HG02884 (cell line): ENCODE results near the gene PDZRN4.
"Not testable (repeated sequence)": the region's sequence is repeated elsewhere in the genome, so short reads cannot be mapped to it uniquely, and the experiment has no call there.

Experiments used
- ATAC-seq: cut with Tn5 transposase; IDR thresholded peaks from one replicate; pipeline ENCODE4 v1.9.1; 2021; ENCODE audit warnings: mild to moderate bottlenecking, moderate library complexity; ENCODE audit not compliant: unreplicated experiment

PDZRN4 gene

DNA sequence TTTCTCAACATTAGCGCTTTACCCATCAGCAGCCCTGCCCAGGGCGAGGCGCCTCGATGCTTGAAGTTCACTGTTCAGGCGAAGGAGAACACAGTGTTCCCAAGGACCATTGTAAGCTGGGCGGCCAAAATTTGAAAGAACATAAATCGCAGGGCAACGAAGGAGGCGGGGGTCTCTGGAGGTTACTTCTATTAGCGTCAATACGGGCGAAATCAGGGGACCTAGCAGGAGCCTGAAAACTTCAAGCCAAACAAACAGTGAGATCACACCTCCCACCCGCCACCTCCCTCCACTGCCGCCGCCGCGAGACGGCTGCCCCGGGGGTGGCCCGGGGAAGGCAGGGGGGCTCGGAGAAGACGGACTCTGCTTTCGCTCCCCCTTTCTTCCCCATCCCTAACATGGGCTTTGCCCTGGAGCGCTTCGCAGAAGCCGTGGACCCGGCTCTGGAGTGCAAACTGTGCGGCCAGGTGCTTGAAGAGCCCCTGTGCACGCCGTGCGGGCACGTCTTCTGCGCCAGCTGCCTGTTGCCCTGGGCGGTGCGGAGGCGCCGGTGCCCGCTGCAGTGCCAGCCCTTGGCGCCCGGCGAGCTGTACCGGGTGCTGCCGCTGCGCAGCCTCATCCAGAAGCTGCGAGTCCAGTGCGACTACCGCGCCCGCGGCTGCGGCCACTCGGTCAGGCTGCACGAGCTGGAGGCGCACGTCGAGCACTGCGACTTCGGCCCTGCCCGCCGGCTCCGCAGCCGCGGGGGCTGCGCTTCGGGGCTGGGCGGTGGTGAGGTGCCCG is at the start of gene PDZRN4:
Gene PDZRN4, plus strand, starts transcription at position 263 of the 783 bp plus-strand sequence.
- ATAC-seq = no peak

DNA sequence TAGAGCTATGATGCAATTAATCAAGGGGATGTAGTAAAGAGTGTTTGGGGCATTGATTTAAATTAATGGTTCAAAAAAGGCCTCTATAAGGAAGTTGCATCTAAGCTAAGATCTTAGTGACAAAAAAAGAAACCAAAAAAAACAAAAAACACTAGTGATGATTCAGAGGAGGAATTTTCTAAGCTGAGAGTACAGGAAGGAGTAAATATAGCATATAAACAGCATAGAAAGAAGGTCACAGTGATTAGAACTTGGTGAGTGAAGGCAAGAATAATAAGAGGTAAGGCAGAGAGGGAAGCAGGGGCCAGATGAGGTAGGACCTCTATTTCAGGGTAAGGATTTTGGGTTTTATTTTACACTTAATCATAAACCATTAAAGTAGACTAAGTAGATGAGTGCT is 48.0 kb upstream of the PDZRN4 start:
- peak; percentile 49 for ATAC-seq

DNA sequence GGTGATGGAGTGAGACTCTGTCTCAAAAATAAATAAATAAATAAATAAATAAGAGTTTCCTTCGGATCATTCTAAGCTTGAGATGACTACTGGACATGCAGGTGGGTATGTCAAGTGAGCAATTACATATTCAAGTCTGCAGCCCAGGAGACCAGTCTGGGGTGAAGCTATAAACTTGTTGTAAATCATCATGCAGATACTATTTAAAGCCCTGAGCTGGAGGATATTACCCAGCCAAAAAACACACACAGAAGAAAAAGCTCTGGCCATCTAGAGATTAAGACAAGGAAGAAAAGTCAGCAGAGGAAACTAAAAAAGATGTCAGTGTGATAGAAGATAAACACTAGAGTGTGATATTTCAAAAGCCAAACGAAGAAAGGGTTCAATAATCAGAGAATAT is 47.0 kb upstream of the PDZRN4 start:
- no peak for ATAC-seq

DNA sequence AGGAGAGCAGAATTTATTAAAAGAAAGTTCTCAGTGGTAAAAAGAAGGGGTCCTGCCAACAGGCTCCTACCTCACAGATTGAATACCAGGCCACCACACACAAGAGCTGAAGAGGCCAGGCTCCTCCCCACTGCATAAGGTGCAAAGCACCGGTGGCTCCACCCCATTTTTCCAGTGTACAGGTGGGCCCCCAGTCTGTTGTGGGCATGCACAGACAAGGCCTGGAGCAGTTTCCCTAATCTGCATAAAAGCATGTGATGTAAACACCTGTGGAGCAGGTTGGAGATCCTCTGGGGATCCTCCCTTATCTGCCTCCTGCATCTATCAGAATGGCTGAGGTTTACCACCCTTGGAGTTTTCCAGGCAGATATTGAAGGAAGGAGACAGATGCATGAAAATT is 45.7 kb upstream of the PDZRN4 start:
- ATAC-seq = no peak

- no peak for ATAC-seq
Measured at GRCh38 chr12:41151793-41152192, 36.3 kb upstream of the PDZRN4 start.

DNA sequence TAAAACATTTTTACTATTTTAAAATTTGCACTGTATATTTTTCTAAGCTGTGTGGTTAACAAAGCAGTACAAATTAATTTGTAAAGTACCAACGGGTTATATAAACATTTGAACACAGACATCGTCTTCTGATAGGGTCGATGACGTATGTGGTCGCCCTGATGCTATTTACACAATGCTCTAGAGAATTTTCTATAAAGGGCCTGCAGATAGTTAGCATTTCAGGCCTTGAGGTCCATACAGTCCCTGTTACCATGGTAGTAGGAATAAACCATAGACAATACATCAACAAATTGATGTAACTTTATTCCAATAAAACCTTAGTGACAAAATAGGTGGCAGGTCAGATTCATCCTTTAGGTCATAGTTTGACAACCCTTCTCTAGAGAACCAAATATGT is 25.7 kb upstream of the PDZRN4 start:
- no peak for ATAC-seq

DNA sequence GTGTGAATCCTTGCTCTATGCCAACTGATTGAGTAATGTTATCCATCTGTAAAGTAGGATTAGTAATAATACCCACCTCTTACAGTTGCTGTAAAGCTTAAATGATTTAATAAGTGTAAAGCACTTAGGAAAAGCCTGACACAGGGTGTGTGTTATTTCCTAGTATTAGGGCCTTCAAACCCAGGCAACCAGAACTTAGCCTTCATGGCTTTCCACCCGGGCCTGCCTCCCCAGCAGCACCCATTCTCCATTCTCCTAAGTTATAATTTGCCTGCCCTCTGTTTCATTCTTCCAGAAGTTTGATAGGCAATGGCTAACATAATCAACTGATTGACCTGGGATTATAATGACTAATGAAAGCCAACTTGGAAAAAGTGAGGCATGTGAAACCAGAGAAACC is 20.4 kb upstream of the PDZRN4 start:
- ATAC-seq = no peak

DNA sequence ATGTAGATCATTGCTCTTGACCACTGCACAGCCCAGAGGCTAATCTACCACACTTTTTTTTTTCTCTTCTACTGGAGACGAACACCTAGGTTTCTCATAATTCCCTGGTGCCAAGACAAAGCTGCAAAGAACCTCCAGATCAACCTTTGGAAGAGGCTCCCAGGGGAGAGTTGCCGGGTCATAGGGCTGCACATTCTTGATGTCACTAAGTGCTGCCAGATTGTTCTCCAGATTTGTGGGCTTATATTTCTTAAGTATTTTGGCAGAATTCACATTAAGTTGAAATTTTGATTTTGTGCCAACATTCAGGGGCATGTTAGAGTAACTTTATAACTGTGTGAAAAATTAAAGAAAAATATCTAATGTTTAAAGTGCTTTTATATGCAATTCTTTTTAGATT is 13.5 kb upstream of the PDZRN4 start:
- no peak for ATAC-seq

DNA sequence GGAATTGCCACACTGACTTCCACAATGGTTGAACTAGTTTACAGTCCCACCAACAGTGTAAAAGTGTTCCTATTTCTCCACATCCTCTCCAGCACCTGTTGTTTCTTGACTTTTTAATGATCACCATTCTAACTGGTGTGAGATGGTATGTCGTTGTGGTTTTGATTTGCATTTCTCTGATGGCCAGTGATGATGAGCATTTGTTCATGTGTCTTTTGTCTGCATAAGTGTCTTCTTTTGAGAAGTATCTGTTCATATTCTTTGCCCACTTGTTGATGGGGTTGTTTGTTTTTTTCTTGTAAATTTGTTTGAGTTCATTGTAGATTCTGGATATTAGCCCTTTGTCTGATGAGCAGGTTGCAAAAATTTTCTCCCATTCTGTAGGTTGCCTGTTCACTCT is 8.6 kb upstream of the PDZRN4 start:
- ATAC-seq = not testable (repeated sequence)

DNA sequence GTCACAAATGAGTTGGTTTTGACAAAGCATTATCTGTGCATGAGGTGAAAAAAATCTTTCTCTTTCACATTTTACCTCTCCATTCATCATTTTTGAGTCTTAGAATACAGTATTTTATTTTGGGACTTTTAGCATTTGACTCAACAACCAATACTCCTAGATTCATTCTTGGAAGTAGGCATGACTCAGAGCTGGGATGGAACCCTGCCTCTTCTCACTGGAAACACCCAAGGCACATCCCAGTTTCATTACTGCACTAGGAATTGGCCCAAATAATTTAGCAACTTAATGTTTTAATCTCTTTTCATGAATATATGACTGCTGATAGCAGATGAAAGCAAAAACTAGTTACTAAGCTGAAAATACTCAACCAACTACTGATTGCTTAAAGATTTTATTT is 3.3 kb upstream of the PDZRN4 start:
- no peak for ATAC-seq

GRCh38 chr12:41186026-41186425 is 2.1 kb upstream of the PDZRN4 start:
- ATAC-seq = no peak

GRCh38 chr12:41188841-41189394 is 798 bp downstream of the PDZRN4 start:
- ATAC-seq = no peak

DNA sequence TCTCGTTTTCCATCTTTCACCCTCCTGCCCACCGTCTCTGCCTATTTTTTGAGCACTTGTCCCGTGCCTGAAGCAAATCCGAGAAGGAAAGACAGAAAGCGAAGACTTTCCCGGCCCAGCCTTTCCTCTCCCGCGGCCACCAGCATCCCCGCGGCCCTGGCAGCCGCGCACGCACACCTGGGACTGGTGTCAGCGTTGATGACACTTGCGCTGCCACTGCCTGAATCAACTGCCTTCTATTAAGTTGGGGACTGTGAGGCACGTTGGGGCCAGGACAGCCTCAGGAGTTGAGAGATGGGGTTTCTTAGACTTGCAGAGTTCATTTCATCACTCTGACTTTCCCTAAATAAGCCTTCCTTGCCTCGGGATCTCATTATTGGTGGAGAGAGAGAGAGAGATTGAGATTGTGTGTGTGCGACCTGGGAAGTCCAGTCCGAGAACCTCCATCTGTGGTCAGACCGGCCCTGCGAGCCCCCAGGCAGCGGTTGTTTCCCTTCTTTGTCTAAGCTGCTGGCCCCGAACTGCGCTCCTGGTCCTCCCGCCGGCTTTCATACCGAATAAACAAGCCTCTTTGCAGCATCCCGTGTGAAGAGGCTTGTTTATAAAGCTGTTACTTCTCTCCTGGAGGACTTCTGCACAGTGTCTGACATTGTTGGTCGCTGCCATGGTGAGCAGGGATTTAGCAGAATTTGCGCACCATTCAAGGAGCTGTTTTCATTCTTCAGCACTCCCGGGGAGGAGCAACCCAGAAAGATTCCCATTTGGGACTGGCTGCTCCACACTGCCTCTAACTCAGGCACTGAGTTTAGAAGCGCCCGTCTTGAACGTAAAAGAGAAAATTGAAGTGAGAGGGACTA is 1.5 kb downstream of the PDZRN4 start:
- no peak for ATAC-seq

GRCh38 chr12:41190338-41190737 is 2.2 kb downstream of the PDZRN4 start:
- ATAC-seq = no peak

- not testable (repeated sequence) for ATAC-seq
Measured at GRCh38 chr12:41191549-41191948, 3.4 kb downstream of the PDZRN4 start.

GRCh38 chr12:41193311-41193710 is 5.2 kb downstream of the PDZRN4 start:
- no peak for ATAC-seq

DNA sequence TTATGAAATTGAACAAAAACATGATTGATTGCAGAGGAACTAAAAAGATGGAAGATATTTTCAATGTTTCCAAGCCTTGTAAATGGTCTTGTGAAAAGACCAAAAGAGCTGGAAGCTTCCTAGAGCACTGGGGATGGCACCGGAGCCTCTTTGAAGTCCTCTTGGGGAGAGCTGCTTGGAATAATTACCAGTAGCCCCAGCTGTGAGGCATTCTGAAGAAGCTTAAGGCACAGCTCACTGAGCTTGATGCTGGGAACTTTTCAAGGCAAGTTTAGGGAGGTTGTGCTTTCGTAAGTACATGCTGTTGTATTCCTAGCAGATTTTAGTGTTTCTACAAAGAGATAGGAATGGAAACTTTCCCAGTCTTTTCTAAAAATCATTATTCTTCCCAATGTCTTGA is 13.9 kb downstream of the PDZRN4 start:
- ATAC-seq = no peak

DNA sequence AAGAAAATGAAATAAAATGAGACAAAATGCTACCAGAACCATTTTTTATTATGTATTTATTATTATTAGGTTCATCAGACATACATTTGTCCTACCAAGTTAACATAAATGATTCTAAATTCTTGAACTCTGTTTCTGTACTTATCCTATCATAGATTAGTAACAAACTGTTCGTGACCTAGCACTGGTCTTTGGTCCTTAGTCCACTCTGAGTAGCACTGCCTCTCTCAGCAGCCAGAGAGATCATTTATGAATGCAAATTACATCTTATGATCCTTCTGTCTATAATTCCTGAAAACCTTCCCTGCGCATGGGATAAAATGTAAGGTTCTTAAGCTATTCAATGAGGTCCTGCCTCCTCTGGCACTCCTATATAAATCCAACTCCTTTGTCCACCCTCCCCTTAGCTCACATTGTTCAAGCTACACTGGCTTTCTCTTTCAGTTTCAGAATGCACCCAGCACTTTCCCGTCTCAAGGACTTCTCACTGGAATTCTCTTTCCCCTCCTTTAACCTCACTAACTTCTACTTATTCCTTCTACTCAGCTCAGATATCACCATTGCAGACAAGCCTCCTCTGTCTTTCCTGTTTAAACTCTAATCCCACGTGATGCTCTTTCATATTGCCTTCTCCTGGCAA is 17.1 kb downstream of the PDZRN4 start:
- ATAC-seq = peak; percentile 60

- ATAC-seq = no peak
Measured at GRCh38 chr12:41206298-41206697, 18.2 kb downstream of the PDZRN4 start.

DNA sequence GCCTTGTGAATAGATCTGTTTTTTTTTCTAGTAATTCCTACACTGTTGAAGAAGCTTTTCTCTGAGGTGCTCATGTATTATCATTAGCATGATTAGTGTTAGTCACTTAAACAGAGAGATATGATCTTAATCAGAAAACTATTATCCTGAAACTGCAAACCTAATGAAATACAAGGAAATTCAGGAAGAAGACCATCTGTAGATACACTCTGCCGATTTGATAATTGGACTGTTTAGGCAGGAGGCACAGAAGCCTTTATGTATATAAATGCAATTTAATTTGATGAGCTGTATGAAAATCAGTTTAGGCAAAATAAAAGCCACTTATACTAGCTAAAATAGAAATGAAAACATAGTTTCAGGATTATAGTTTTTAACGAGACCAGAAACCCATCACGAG is 23.3 kb downstream of the PDZRN4 start:
- ATAC-seq = no peak

GRCh38 chr12:41212625-41213024 is 24.5 kb downstream of the PDZRN4 start:
- no peak for ATAC-seq
